Astrocyte (in vitro differentiated cells and primary cell): ENCODE data around the gene APOF. TPM values are rescaled to one million over a fixed set of nuclear protein-coding genes. Genes with fewer than 3 reads are reported as not detected.
"Not testable (repeated sequence)": the region's sequence is repeated elsewhere in the genome, so short reads cannot be mapped to it uniquely, and the experiment has no call there.

Experiments
- DNase-seq: peaks from one replicate; pipeline ENCODE4 v3.0.0-alpha.2; 2010; ENCODE audit warnings: low read depth
- FAIRE-seq: peaks from 2 replicates; lab custom pipeline; 2011; peaks lifted over from hg19 to GRCh38; lab: Jason Lieb, UNC
- H2AFZ ChIP-seq: 2 replicates; pipeline ENCODE4 v1.6.0; 2012; ENCODE audit warnings: low read depth, low read length, inconsistent platforms
- H3K27ac ChIP-seq: 2 replicates; pipeline ENCODE4 v1.5.1; 2011; ENCODE audit warnings: low read depth, low read length, inconsistent platforms
- H3K27me3 ChIP-seq: 2 replicates; pipeline ENCODE4 v1.6.0; 2011; ENCODE audit warnings: low read length, inconsistent platforms; ENCODE audit not compliant: insufficient read depth
- H3K36me3 ChIP-seq: 2 replicates; pipeline ENCODE4 v1.5.1; 2011; ENCODE audit warnings: low read length, inconsistent platforms; ENCODE audit not compliant: insufficient read depth
- H3K4me1 ChIP-seq: 2 replicates; pipeline ENCODE4 v1.5.1; 2011; ENCODE audit warnings: low read length, inconsistent platforms; ENCODE audit not compliant: insufficient read depth
- H3K4me2 ChIP-seq: 2 replicates; pipeline ENCODE4 v1.6.0; 2012; ENCODE audit warnings: low read length, inconsistent platforms
- H3K4me3 ChIP-seq: 2 replicates; pipeline ENCODE4 v1.5.1; 2011; ENCODE audit warnings: low read depth, mild to moderate bottlenecking, low read length, inconsistent platforms; ENCODE audit not compliant: insufficient read depth
- H3K79me2 ChIP-seq: 2 replicates; pipeline ENCODE4 v1.6.0; 2012; ENCODE audit warnings: mild to moderate bottlenecking, low read length, inconsistent platforms; ENCODE audit not compliant: insufficient read depth
- H3K9ac ChIP-seq: 2 replicates; pipeline ENCODE4 v1.6.0; 2012; ENCODE audit warnings: mild to moderate bottlenecking, low read length, inconsistent platforms
- H3K9me3 ChIP-seq: 2 replicates; pipeline ENCODE4 v1.5.1; 2012; ENCODE audit warnings: low read depth, mild to moderate bottlenecking, low read length, inconsistent platforms; ENCODE audit not compliant: insufficient read depth
- H4K20me1 ChIP-seq: 2 replicates; pipeline ENCODE4 v1.6.0; 2012; ENCODE audit warnings: low read length, inconsistent platforms; ENCODE audit not compliant: insufficient read depth
- H3K27ac Mint-ChIP-seq: one replicate; pipeline ENCODE4 v1.8.0; 2021; ENCODE audit warnings: mild to moderate bottlenecking, mixed read lengths; ENCODE audit not compliant: unreplicated experiment
- H3K27me3 Mint-ChIP-seq: one replicate; pipeline ENCODE4 v1.8.0; 2021; ENCODE audit warnings: low read depth, mixed read lengths; ENCODE audit not compliant: unreplicated experiment
- H3K36me3 Mint-ChIP-seq: one replicate; pipeline ENCODE4 v1.8.0; 2021; ENCODE audit warnings: low read depth, mixed read lengths; ENCODE audit not compliant: unreplicated experiment
- H3K4me1 Mint-ChIP-seq: one replicate; pipeline ENCODE4 v1.8.0; 2021; ENCODE audit warnings: low read depth, mixed read lengths; ENCODE audit not compliant: unreplicated experiment
- H3K4me3 Mint-ChIP-seq: one replicate; pipeline ENCODE4 v1.8.0; 2021; ENCODE audit warnings: mild to moderate bottlenecking, moderate library complexity, mixed read lengths; ENCODE audit not compliant: unreplicated experiment
- H3K9me3 Mint-ChIP-seq: one replicate; pipeline ENCODE4 v1.8.0; 2021; ENCODE audit warnings: mild to moderate bottlenecking, mixed read lengths; ENCODE audit not compliant: unreplicated experiment
- CTCF ChIP-seq: IDR thresholded peaks from 2 replicates; pipeline ENCODE4 v1.5.1; 2011; ENCODE audit warnings: low read depth, mild to moderate bottlenecking, inconsistent platforms, low read length, moderate library complexity; ENCODE audit not compliant: insufficient read depth
- EZH2 ChIP-seq: IDR thresholded peaks from 2 replicates; pipeline ENCODE4 v1.6.1; 2012; ENCODE audit warnings: mild to moderate bottlenecking, low read length, inconsistent platforms; ENCODE audit not compliant: insufficient read depth
- total RNA-seq: library from RNA; stranded (reverse); gene quantifications from 2 replicates; pipeline ENCODE4 v1.2.1, GENCODE V29; 2021

The APOF gene
- total RNA-seq, 1 donor from 2014 or later: not detected

GRCh38 chr12:56410768-56411167 is 48.1 kb upstream of the APOF start:
- no peaks in the 10 kb centered on the region for H3K79me2 ChIP-seq
- TF ChIP-seq CTCF: no peak
- TF ChIP-seq EZH2: no peak
- no peaks in the 10 kb centered on the region for H4K20me1 ChIP-seq
- H3K27me3 ChIP-seq: no peaks in the 10 kb centered on the region
- H3K4me1 Mint-ChIP-seq: no peaks in the 10 kb centered on the region
- peaks cover 2% of the 10 kb centered on the region for H3K36me3 Mint-ChIP-seq
- no peak overlapping the region for H3K27ac Mint-ChIP-seq
- H3K4me1 ChIP-seq: no peaks in the 10 kb centered on the region
- no peaks in the 10 kb centered on the region for H3K36me3 ChIP-seq
- no peak for FAIRE-seq
- peaks cover 2% of the 10 kb centered on the region for H3K9me3 Mint-ChIP-seq
- peaks cover 6% of the 10 kb centered on the region for H3K27me3 Mint-ChIP-seq
- DNase-seq: no peak
- H3K9ac ChIP-seq: no peak overlapping the region
- no peaks in the 10 kb centered on the region for H3K9me3 ChIP-seq
- no peak overlapping the region for H2AFZ ChIP-seq
- no peak overlapping the region for H3K4me3 Mint-ChIP-seq
- no peak overlapping the region for H3K4me2 ChIP-seq
- no peak overlapping the region for H3K27ac ChIP-seq
- no peak overlapping the region for H3K4me3 ChIP-seq

- DNase-seq (no peak), FAIRE-seq (no peak)
- Histone ChIP-seq H3K79me2 (no peaks in the 10 kb centered on the region), H3K27me3 (no peaks in the 10 kb centered on the region), H3K36me3 (no peaks in the 10 kb centered on the region), H3K9me3 (no peaks in the 10 kb centered on the region), H3K27ac (no peak overlapping the region), H3K4me1 (no peaks in the 10 kb centered on the region), H3K4me2 (no peak overlapping the region), H3K4me3 (no peak overlapping the region), H2AFZ (no peak overlapping the region), H3K9ac (no peak overlapping the region), H4K20me1 (no peaks in the 10 kb centered on the region)
- Mint-ChIP-seq H3K27ac (no peak overlapping the region), H3K27me3 (peaks cover 6% of the 10 kb centered on the region), H3K4me3 (no peak overlapping the region), H3K9me3 (peaks cover 2% of the 10 kb centered on the region), H3K36me3 (no peaks in the 10 kb centered on the region), H3K4me1 (no peaks in the 10 kb centered on the region)
- TF ChIP-seq CTCF (no peak), EZH2 (no peak)
Observed at GRCh38 chr12:56408799-56409417, 46.3 kb upstream of the APOF start.

- H3K4me2 ChIP-seq, FAIRE-seq, H3K27me3 ChIP-seq, H3K79me2 ChIP-seq, H3K36me3 Mint-ChIP-seq, H3K27ac Mint-ChIP-seq, H3K9me3 ChIP-seq, H2AFZ ChIP-seq, H3K4me3 ChIP-seq, DNase-seq, H3K4me3 Mint-ChIP-seq, H3K4me1 ChIP-seq, H3K4me1 Mint-ChIP-seq, H3K36me3 ChIP-seq, H3K9me3 Mint-ChIP-seq, H3K27ac ChIP-seq, H4K20me1 ChIP-seq, H3K9ac ChIP-seq: not testable (repeated sequence)
- peaks cover 11% of the 10 kb centered on the region for H3K27me3 Mint-ChIP-seq
Observed at GRCh38 chr12:56404227-56404626, 41.6 kb upstream of the APOF start.

- not testable (repeated sequence) for H3K4me3 ChIP-seq, H3K27me3 ChIP-seq, H3K4me3 Mint-ChIP-seq, H3K4me1 Mint-ChIP-seq, H3K79me2 ChIP-seq, H3K36me3 ChIP-seq, H3K9ac ChIP-seq, FAIRE-seq, H3K4me1 ChIP-seq, H3K4me2 ChIP-seq, H3K27ac Mint-ChIP-seq, H3K27ac ChIP-seq, H2AFZ ChIP-seq, DNase-seq, H4K20me1 ChIP-seq, H3K9me3 ChIP-seq, H3K36me3 Mint-ChIP-seq
- peaks cover 20% of the 10 kb centered on the region for H3K9me3 Mint-ChIP-seq
- H3K27me3 Mint-ChIP-seq: peaks cover 15% of the 10 kb centered on the region
Observed at GRCh38 chr12:56401612-56402011, 39.0 kb upstream of the APOF start.

- not testable (repeated sequence) for H3K4me1 ChIP-seq, H3K9ac ChIP-seq
Observed at GRCh38 chr12:56401125-56401524, 38.5 kb upstream of the APOF start.

More at GRCh38 chr12:56401125-56401524, 38.5 kb upstream of the APOF start:
- not testable (repeated sequence) for H3K36me3 Mint-ChIP-seq, FAIRE-seq, H4K20me1 ChIP-seq, H3K36me3 ChIP-seq, H3K9me3 ChIP-seq, H2AFZ ChIP-seq, H3K27me3 ChIP-seq, H3K4me1 Mint-ChIP-seq, H3K27ac ChIP-seq, H3K4me2 ChIP-seq, H3K4me3 ChIP-seq, DNase-seq, H3K4me3 Mint-ChIP-seq, H3K27ac Mint-ChIP-seq, H3K79me2 ChIP-seq
- peaks cover 20% of the 10 kb centered on the region for H3K9me3 Mint-ChIP-seq
- H3K27me3 Mint-ChIP-seq: peaks cover 13% of the 10 kb centered on the region
